Measurements from ENCODE around the gene VDR.

DNA sequence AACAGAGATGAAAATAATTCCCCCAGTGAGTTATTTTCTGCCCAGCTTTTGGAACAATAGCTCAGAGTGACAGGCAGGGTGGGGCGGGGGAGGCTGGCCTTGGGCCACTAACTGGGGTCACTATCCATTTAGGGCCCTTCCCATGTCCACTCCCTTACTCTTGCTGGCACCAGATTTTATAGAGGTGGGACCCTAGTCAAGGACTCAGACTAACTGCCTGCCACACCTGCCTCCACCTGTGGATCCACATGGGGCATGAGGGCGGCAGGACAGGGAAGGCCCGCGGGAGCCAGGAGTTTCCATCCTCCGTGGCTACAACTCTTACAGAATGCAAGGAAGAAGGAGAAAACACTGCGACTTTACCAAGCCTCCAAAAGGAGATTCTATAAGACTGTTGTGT is 10.1 kb downstream of the VDR start:
- TF ChIP-seq, protein P1, sequence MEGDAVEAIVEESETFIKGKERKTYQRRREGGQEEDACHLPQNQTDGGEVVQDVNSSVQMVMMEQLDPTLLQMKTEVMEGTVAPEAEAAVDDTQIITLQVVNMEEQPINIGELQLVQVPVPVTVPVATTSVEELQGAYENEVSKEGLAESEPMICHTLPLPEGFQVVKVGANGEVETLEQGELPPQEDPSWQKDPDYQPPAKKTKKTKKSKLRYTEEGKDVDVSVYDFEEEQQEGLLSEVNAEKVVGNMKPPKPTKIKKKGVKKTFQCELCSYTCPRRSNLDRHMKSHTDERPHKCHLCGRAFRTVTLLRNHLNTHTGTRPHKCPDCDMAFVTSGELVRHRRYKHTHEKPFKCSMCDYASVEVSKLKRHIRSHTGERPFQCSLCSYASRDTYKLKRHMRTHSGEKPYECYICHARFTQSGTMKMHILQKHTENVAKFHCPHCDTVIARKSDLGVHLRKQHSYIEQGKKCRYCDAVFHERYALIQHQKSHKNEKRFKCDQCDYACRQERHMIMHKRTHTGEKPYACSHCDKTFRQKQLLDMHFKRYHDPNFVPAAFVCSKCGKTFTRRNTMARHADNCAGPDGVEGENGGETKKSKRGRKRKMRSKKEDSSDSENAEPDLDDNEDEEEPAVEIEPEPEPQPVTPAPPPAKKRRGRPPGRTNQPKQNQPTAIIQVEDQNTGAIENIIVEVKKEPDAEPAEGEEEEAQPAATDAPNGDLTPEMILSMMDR (IDR thresholded peaks at IDR 0.05): no peak
- no peak for TF ChIP-seq POLR2A (IDR thresholded peaks at IDR 0.05)

Data from esophagus squamous epithelium (tissue), 4 donors.